Fibroblast of lung (primary cell): ENCODE results near the gene RRAS.

Experiments used
- EZH2 ChIP-seq: IDR thresholded peaks from 2 replicates; pipeline ENCODE4 v1.5.1; 2012; ENCODE audit warnings: low read length, control low read depth, mild to moderate bottlenecking; ENCODE audit errors: missing control alignments
- TF ChIP-seq, protein P1 (sequence below), 2 donors: IDR thresholded peaks in 1 of 2; conservative IDR thresholded peaks in 1 of 2; 1 replicate in 1 of 2; 2 replicates in 1 of 2; pipeline ENCODE4 v1.5.1; 2011 to 2012; ENCODE audit warnings: low read length in 2 of 2, control low read depth in 1 of 2, inconsistent platforms in 1 of 2, low read depth in 1 of 2, mild to moderate bottlenecking in 1 of 2

DNA sequence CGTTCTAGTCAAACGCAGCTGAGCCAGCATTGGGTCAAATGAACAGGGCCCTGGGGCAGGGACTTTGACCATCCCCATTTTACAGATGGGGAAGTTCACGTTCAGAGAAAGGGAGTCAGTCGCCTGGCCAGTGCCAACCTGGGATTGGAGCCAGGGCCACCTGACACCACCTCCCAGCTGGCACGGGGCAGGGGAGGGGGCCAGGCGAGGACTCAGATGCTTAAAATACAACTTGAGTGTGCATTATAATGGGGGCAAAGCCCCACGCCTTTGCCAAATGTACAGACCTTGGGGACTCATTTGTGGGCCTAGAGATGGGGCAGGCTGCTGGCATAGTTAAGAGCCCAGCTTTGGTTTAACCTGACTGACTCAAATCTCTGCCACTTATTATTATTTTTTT, 34.3 kb downstream of the RRAS start:
- TF ChIP-seq, protein P1, sequence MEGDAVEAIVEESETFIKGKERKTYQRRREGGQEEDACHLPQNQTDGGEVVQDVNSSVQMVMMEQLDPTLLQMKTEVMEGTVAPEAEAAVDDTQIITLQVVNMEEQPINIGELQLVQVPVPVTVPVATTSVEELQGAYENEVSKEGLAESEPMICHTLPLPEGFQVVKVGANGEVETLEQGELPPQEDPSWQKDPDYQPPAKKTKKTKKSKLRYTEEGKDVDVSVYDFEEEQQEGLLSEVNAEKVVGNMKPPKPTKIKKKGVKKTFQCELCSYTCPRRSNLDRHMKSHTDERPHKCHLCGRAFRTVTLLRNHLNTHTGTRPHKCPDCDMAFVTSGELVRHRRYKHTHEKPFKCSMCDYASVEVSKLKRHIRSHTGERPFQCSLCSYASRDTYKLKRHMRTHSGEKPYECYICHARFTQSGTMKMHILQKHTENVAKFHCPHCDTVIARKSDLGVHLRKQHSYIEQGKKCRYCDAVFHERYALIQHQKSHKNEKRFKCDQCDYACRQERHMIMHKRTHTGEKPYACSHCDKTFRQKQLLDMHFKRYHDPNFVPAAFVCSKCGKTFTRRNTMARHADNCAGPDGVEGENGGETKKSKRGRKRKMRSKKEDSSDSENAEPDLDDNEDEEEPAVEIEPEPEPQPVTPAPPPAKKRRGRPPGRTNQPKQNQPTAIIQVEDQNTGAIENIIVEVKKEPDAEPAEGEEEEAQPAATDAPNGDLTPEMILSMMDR (conservative IDR thresholded peaks at IDR 0.05 in 1 of 2, IDR thresholded peaks at IDR 0.05 in 1 of 2; ENCODE audit: low read depth in 1 of 2, low read length in 2 of 2), result no peak
- TF ChIP-seq EZH2, result no peak
